Fibroblast of lung (primary cell): ENCODE measurements around the gene LMO4. TPM values are rescaled to one million over a fixed set of nuclear protein-coding genes. Genes with fewer than 3 reads are reported as not detected.
A peak's percentile ranks its signal among the peaks of the same experiment; 100 is the strongest.

ENCODE experiments used
- DNase-seq, 2 donors: peaks; one replicate each; pipeline versions ENCODE4 v3.0.0 to v3.0.0-alpha.2; 2010; ENCODE audit warnings: low read depth in 2 of 2
- H2AFZ ChIP-seq: 2 replicates; pipeline ENCODE4 v1.5.1; 2012; ENCODE audit warnings: low read length, control low read depth, inconsistent platforms
- H3K27ac ChIP-seq: 2 replicates; pipeline ENCODE4 v1.5.1; 2011; ENCODE audit warnings: low read length, control low read depth; ENCODE audit not compliant: insufficient read depth
- H3K27me3 ChIP-seq: 2 replicates; pipeline ENCODE4 v1.5.1; 2011; ENCODE audit warnings: mild to moderate bottlenecking, low read length; ENCODE audit not compliant: control insufficient read depth, insufficient read depth
- H3K36me3 ChIP-seq: 2 replicates; pipeline ENCODE4 v1.5.1; 2011; ENCODE audit warnings: low read length; ENCODE audit not compliant: control insufficient read depth, insufficient read depth
- H3K4me1 ChIP-seq: 2 replicates; pipeline ENCODE4 v1.5.1; 2011; ENCODE audit warnings: low read length; ENCODE audit not compliant: control insufficient read depth, insufficient read depth; ENCODE audit errors: extremely low read depth
- H3K4me2 ChIP-seq: 2 replicates; pipeline ENCODE4 v1.5.1; 2011; ENCODE audit warnings: low read length, control low read depth; ENCODE audit not compliant: insufficient read depth; ENCODE audit errors: extremely low read depth
- H3K4me3 ChIP-seq, 4 experiments: fragments of 200-600 bp in 1 of 4; sonication (generic) in 1 of 4; replicated peaks in 1 of 4; 2 replicates each; pipeline ENCODE4 v1.5.1; 2011 to 2016; ENCODE audit warnings: low read length in 4 of 4, low read depth in 3 of 4, mild to moderate bottlenecking in 3 of 4, control low read depth in 2 of 4, inconsistent platforms in 1 of 4, mixed read lengths in 1 of 4; ENCODE audit not compliant: insufficient read depth in 1 of 4; ENCODE audit errors: control extremely low read depth in 1 of 4
- H3K79me2 ChIP-seq: 2 replicates; pipeline ENCODE4 v1.5.1; 2012; ENCODE audit warnings: mild to moderate bottlenecking, low read length, inconsistent platforms; ENCODE audit not compliant: control insufficient read depth, insufficient read depth
- H3K9ac ChIP-seq: 2 replicates; pipeline ENCODE4 v1.5.1; 2011; ENCODE audit warnings: mild to moderate bottlenecking, low read length, control low read depth; ENCODE audit not compliant: insufficient read depth
- H3K9me3 ChIP-seq: 2 replicates; pipeline ENCODE4 v1.5.1; 2012; ENCODE audit warnings: low read depth, low read length; ENCODE audit not compliant: control insufficient read depth, insufficient read depth
- H4K20me1 ChIP-seq: 2 replicates; pipeline ENCODE4 v1.5.1; 2011; ENCODE audit warnings: low read length; ENCODE audit not compliant: control insufficient read depth, insufficient read depth; ENCODE audit errors: extremely low read depth
- EZH2 ChIP-seq: IDR thresholded peaks from 2 replicates; pipeline ENCODE4 v1.5.1; 2012; ENCODE audit warnings: low read length, control low read depth, mild to moderate bottlenecking; ENCODE audit errors: missing control alignments
- polyA plus RNA-seq, 2 donors: library from polyadenylated mRNA; depleted of rRNA in 1 of 2; stranded (reverse) in 1 of 2; unstranded in 1 of 2; fragments of >200 nt; gene quantifications; 2 replicates each; pipeline ENCODE4 v1.2.1, GENCODE V29; 2011 to 2012; ENCODE audit warnings: missing spikeins in 1 of 2
- total RNA-seq: library from RNA; depleted of rRNA; stranded (reverse); fragments of >200 nt; gene quantifications from 2 replicates; pipeline ENCODE4 v1.2.1, GENCODE V29; 2014
- TF ChIP-seq, protein P1 (sequence below), 2 donors: IDR thresholded peaks in 1 of 2; conservative IDR thresholded peaks in 1 of 2; 1 replicate in 1 of 2; 2 replicates in 1 of 2; pipeline ENCODE4 v1.5.1; 2011 to 2012; ENCODE audit warnings: low read length in 2 of 2, control low read depth in 1 of 2, inconsistent platforms in 1 of 2, low read depth in 1 of 2, mild to moderate bottlenecking in 1 of 2

Gene LMO4
- total and polyA plus RNA-seq, 2 donors (not counting 1 experiment from before 2014, with no cell fraction given) = 61.9 to 91.4 TPM

- no peak overlapping the region for H3K27ac ChIP-seq
- no peaks in the 10 kb centered on the region for H4K20me1 ChIP-seq
- H3K9ac ChIP-seq = no peak overlapping the region
- TF ChIP-seq, protein P1, sequence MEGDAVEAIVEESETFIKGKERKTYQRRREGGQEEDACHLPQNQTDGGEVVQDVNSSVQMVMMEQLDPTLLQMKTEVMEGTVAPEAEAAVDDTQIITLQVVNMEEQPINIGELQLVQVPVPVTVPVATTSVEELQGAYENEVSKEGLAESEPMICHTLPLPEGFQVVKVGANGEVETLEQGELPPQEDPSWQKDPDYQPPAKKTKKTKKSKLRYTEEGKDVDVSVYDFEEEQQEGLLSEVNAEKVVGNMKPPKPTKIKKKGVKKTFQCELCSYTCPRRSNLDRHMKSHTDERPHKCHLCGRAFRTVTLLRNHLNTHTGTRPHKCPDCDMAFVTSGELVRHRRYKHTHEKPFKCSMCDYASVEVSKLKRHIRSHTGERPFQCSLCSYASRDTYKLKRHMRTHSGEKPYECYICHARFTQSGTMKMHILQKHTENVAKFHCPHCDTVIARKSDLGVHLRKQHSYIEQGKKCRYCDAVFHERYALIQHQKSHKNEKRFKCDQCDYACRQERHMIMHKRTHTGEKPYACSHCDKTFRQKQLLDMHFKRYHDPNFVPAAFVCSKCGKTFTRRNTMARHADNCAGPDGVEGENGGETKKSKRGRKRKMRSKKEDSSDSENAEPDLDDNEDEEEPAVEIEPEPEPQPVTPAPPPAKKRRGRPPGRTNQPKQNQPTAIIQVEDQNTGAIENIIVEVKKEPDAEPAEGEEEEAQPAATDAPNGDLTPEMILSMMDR (conservative IDR thresholded peaks at IDR 0.05 in 1 of 2, IDR thresholded peaks at IDR 0.05 in 1 of 2; ENCODE audit: low read depth in 1 of 2, low read length in 2 of 2) = peak; percentile 51 to 72
- TF ChIP-seq EZH2 = no peak
- H3K4me3 ChIP-seq = no peak overlapping the region
- no peaks in the 10 kb centered on the region for H3K36me3 ChIP-seq
- DNase-seq = peak; percentile 49 to 65
- H3K4me1 ChIP-seq = peaks cover 5% of the 10 kb centered on the region
- H3K9me3 ChIP-seq = no peaks in the 10 kb centered on the region
- no peak overlapping the region for H2AFZ ChIP-seq
- peaks cover 20% of the 10 kb centered on the region for H3K79me2 ChIP-seq
- no peaks in the 10 kb centered on the region for H3K27me3 ChIP-seq
- H3K4me2 ChIP-seq = no peak overlapping the region
These were observed 2.5 kb upstream of the LMO4 start for GRCh38 chr1:87325982-87326738.

DNA sequence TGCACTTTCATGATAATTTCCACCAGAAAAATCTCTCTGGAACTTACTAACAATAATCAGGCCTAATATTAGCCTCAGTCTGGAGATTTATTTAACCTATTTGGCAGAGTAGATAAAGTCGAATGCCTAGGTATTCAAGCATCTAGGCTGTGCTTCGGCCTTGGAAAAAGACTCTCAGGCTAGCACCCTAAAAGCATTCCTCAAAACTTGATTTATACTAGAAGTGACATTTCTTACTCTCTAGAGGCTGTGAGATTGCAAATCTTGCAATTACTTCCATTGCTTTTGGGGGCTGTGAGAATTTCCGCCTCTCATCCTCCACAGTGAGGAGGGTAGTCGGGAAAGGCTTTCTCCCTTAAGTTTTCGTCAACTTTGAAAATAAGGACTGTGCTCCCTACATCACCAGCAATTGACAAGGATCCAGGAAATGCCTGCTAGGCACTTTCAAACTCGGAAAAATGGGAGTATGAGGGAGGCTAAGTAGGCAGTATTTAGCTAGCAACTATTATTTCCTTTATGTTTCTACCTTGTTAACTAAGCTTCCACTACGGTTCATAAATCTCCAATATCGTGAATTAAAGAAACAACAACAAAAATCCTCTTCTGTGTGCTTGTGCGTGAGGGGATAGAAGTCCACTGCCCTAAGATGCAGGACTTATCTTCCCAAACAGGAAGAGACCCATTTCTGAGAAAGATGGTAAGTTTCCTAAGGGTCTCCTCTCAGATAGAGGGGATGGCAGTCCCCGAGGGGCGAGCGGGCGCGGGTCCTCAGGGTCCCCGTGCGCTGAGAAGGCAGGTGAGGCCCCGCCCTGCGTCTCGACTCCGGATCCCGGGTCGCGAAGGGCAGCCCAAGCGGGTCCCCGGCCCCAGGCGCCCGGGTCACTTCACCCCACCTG lies 1.1 kb upstream of the LMO4 start:
- peak overlapping the region; percentile 94 for H2AFZ ChIP-seq
- H3K4me3 ChIP-seq = peak overlapping the region; percentile 78 to 87 (median 84)
- no peak for DNase-seq

More for the DNA sequence above, 1.1 kb upstream of the LMO4 start:
- TF ChIP-seq, protein P1 (conservative IDR thresholded peaks at IDR 0.05 in 1 of 2, IDR thresholded peaks at IDR 0.05 in 1 of 2; ENCODE audit: low read depth in 1 of 2, low read length in 2 of 2) = no peak
- TF ChIP-seq EZH2 = no peak
- H3K36me3 ChIP-seq = no peaks in the 10 kb centered on the region
- H3K9ac ChIP-seq = peak overlapping the region; percentile 86
- no peaks in the 10 kb centered on the region for H3K9me3 ChIP-seq
- H3K27ac ChIP-seq = peak overlapping the region; percentile 92
- peak overlapping the region; percentile 99 for H3K4me2 ChIP-seq
- H3K4me1 ChIP-seq = peaks cover 5% of the 10 kb centered on the region
- no peaks in the 10 kb centered on the region for H3K27me3 ChIP-seq
- peaks cover 33% of the 10 kb centered on the region for H3K79me2 ChIP-seq
- H4K20me1 ChIP-seq = no peaks in the 10 kb centered on the region
